Keratinocyte (primary cell): ENCODE data around the gene UBAP1. TPM values are rescaled to one million over a fixed set of nuclear protein-coding genes. Genes with fewer than 3 reads are reported as not detected.

Source experiments
- polyA plus RNA-seq, 5 experiments: library from polyadenylated mRNA; depleted of rRNA in 3 of 5; stranded (reverse) in 3 of 5; stranded (forward) in 1 of 5; unstranded in 1 of 5; fragments of >200 nt; gene quantifications; 1 replicate in 1 of 5; 2 replicates in 3 of 5; 3 replicates in 1 of 5; pipeline versions ENCODE4 v1.2.1 to v1.2.3, GENCODE V29; 2011 to 2012; ENCODE audit warnings: missing spikeins in 2 of 5, low read depth in 1 of 5, low replicate concordance in 1 of 5
- small RNA-seq, 3 experiments: library from RNA; depleted of rRNA; stranded (forward); fragments of <200 nt; gene quantifications; one replicate each; pipeline ENCODE3, GENCODE V24; 2012; ENCODE audit warnings: low read depth in 3 of 3, low replicate concordance in 1 of 3; ENCODE audit not compliant: insufficient read length in 3 of 3

The UBAP1 gene
- polyA plus RNA-seq, 1 donor (not counting 4 experiments of a cell fraction or from before 2014, with no cell fraction given) = 81.8 TPM

Small RNAs within 50 kb of the gene (small RNA-seq; reads per million reads assigned to genes)
- gene AL353662.3 (0 reads per million in 3 experiments), gene RNA5SP282 (0 reads per million in 3 experiments), gene RNU2-50P (0 to 0.75 (median 0) reads per million in 3 experiments)

Other genes starting within 250 kb of the UBAP1 start
- gene UBAP2, start 130.2 kb upstream of the UBAP1 start, polyA plus RNA-seq = 16.3 to 20.7 TPM (median 17.0 TPM) in 3 replicates
- gene DCAF12, start 52.3 kb upstream of the UBAP1 start, polyA plus RNA-seq = 27.5 to 34.0 TPM (median 33.0 TPM) in 3 replicates
- 1.1 to 1.8 TPM (median 1.5 TPM) in 3 replicates for gene KIF24, start 150.2 kb downstream of the UBAP1 start, polyA plus RNA-seq
- 33.4 to 35.3 TPM (median 33.6 TPM) in 3 replicates for gene NUDT2, start 150.5 kb downstream of the UBAP1 start, polyA plus RNA-seq
- 3.1 to 4.6 TPM (median 3.7 TPM) in 3 replicates for gene MYORG, start 197.9 kb downstream of the UBAP1 start, polyA plus RNA-seq